GM23248 (cell line): ENCODE results near the gene CACNA1C. TPM values are rescaled to one million over a fixed set of nuclear protein-coding genes. Genes with fewer than 3 reads are reported as not detected.

Experiments
- DNase-seq: peaks from one replicate; pipeline ENCODE4 v3.0.0-alpha.2; 2015
- H2AFZ ChIP-seq: fragments of 200-600 bp; sonication (generic); 2 replicates; pipeline ENCODE4 v1.6.1; 2016; ENCODE audit warnings: antibody characterized with exemption
- H3F3A ChIP-seq: fragments of 200-600 bp; sonication (generic); 2 replicates; pipeline ENCODE4 v1.6.1; 2016; ENCODE audit warnings: mild to moderate bottlenecking, antibody characterized with exemption, mixed run types; ENCODE audit not compliant: insufficient read depth
- H3K27ac ChIP-seq: fragments of 200-600 bp; sonication (generic); 2 replicates; pipeline ENCODE4 v1.5.1; 2016; ENCODE audit warnings: mild to moderate bottlenecking
- H3K27me3 ChIP-seq: fragments of 200-600 bp; sonication (generic); replicated peaks from 2 replicates; pipeline ENCODE4 v1.6.1; 2016; ENCODE audit warnings: mild to moderate bottlenecking; ENCODE audit not compliant: insufficient read depth
- H3K36me3 ChIP-seq: fragments of 200-600 bp; sonication (generic); 2 replicates; pipeline ENCODE4 v1.6.1; 2016; ENCODE audit warnings: low read depth, mild to moderate bottlenecking
- H3K4me1 ChIP-seq: fragments of 200-600 bp; sonication (generic); 2 replicates; pipeline ENCODE4 v1.6.1; 2016; ENCODE audit warnings: mild to moderate bottlenecking; ENCODE audit not compliant: insufficient read depth
- H3K4me2 ChIP-seq: fragments of 200-600 bp; sonication (generic); one replicate; pipeline ENCODE4 v1.6.1; 2016; ENCODE audit warnings: mild to moderate bottlenecking; ENCODE audit not compliant: unreplicated experiment
- H3K4me3 ChIP-seq: fragments of 200-600 bp; sonication (generic); 2 replicates; pipeline ENCODE4 v1.5.1; 2016; ENCODE audit warnings: mild to moderate bottlenecking
- H3K79me2 ChIP-seq: fragments of 200-600 bp; sonication (generic); 2 replicates; pipeline ENCODE4 v1.6.1; 2016; ENCODE audit warnings: mild to moderate bottlenecking; ENCODE audit not compliant: insufficient read depth
- H3K9ac ChIP-seq: fragments of 200-600 bp; sonication (generic); 2 replicates; pipeline ENCODE4 v1.6.1; 2016; ENCODE audit warnings: mild to moderate bottlenecking
- H3K9me2 ChIP-seq: fragments of 200-600 bp; sonication (generic); 2 replicates; pipeline ENCODE4 v1.6.1; 2016; ENCODE audit warnings: mixed run types, mild to moderate bottlenecking, moderate library complexity; ENCODE audit not compliant: insufficient read depth
- H3K9me3 ChIP-seq: fragments of 200-600 bp; sonication (generic); one replicate; pipeline ENCODE4 v1.6.1; 2017; ENCODE audit warnings: low read depth
- H4K20me1 ChIP-seq: fragments of 200-600 bp; sonication (generic); 2 replicates; pipeline ENCODE4 v1.6.0; 2016; ENCODE audit not compliant: insufficient read depth
- EZH2 ChIP-seq: fragments of 200-600 bp; sonication (generic); IDR thresholded peaks from 2 replicates; pipeline ENCODE4 v1.6.1; 2018; ENCODE audit warnings: antibody characterized with exemption, mild to moderate bottlenecking; ENCODE audit not compliant: insufficient read depth, poor library complexity, severe bottlenecking
- EZH2phosphoT487 ChIP-seq: fragments of 200-600 bp; sonication (generic); IDR thresholded peaks from 2 replicates; pipeline ENCODE4 v1.6.1; 2018; ENCODE audit warnings: antibody characterized with exemption, moderate library complexity, mild to moderate bottlenecking, low read depth; ENCODE audit not compliant: insufficient read depth
- WGBS, 2 experiments: methylation state at CpG; one replicate each; pipeline ENCODE4 v1.1.6; 2015 to 2017; ENCODE audit warnings: low lambda C conversion rate in 2 of 2, low coverage in 1 of 2; ENCODE audit errors: missing lambda C conversion rate in 2 of 2; 5-methylcytosine and 5-hydroxymethylcytosine counted together
- in situ Hi-C: fragments of 300-500 bp; cut with MboI; formaldehyde crosslinking; loops from 2 replicates; pipeline ENCODE4 v1.15.0; 2020
- polyA plus RNA-seq: library from polyadenylated mRNA; unstranded; fragments of >200 nt; fragmentation: Nextera tagmentation; extraction: Ambion mirVana; gene quantifications from 2 replicates; pipeline ENCODE4 v1.2.1, GENCODE V29; 2016
- total RNA-seq: library from RNA; depleted of rRNA; stranded (reverse); fragments of >200 nt; shearing (Covaris generic); gene quantifications from 2 replicates; pipeline ENCODE4 v1.2.3, GENCODE V29; 2014

The CACNA1C gene
- total and polyA plus RNA-seq, 2 experiments from 2014 or later, result 4.9 to 11.5 TPM

DNA sequence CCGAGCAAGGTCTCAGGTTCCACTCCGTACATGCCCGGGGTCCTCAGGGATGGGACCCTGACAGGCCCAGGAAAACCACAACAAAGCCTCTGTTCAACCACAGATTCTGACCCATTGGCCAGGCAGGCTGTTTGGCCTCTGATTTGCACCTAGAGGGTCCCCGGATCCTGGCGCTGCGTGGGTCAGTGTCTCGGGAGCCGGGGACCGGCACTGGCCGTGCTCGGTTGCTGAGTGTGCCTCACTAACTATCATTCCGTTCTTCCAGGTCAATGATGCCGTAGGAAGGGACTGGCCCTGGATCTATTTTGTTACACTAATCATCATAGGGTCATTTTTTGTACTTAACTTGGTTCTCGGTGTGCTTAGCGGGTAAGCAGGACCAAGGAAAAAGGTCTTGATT lies 451.8 kb downstream of the CACNA1C start:
- Histone ChIP-seq H3K9me2 (no peaks in the 10 kb centered on the region), H3K27me3 (no peaks in the 10 kb centered on the region), H3F3A (no peaks in the 10 kb centered on the region), H3K4me1 (no peaks in the 10 kb centered on the region), H3K9ac (no peak overlapping the region), H3K9me3 (no peaks in the 10 kb centered on the region), H3K79me2 (no peaks in the 10 kb centered on the region), H4K20me1 (no peaks in the 10 kb centered on the region), H3K27ac (no peak overlapping the region), H3K36me3 (no peaks in the 10 kb centered on the region), H3K4me2 (no peak overlapping the region), H2AFZ (no peak overlapping the region), H3K4me3 (no peak overlapping the region)
- in situ Hi-C loops, result no loop called here
- TF ChIP-seq EZH2phosphoT487 (no peak), EZH2 (no peak)
- 94 to 95% methylated on average over 15 of the region's 15 CpGs for WGBS, 2 experiments
- DNase-seq, result no peak

DNA sequence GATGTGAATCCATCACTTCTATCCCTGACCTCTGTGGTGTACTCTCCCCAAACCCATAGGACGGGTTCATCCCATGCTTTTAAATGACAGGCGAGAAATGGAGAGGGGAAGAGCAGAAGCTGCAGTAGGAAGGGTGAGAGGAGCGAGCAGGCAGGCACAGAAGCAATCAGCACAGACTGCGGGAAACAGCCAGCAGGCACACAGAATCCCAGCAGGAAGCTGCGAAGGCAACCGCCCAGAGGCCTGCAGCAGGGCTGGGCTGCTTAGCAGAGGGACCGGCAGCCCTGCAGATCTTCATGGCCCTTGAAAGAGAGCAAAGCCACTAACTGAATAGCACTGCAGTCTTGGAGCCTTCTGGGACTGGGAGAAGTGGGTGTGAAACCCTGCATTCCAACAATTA lies 455.0 kb downstream of the CACNA1C start:
- H3K79me2 ChIP-seq, result no peaks in the 10 kb centered on the region
- in situ Hi-C loops, result no loop called here
- 71 to 76% methylated on average over 7 of the region's 7 CpGs for WGBS, 2 experiments
- H3K36me3 ChIP-seq, result no peaks in the 10 kb centered on the region
- no peaks in the 10 kb centered on the region for H4K20me1 ChIP-seq
- no peaks in the 10 kb centered on the region for H3K9me2 ChIP-seq
- no peak overlapping the region for H3K4me2 ChIP-seq
- no peaks in the 10 kb centered on the region for H3K9me3 ChIP-seq
- no peak overlapping the region for H3K9ac ChIP-seq
- no peak overlapping the region for H3K4me3 ChIP-seq
- H3K27me3 ChIP-seq, result no peaks in the 10 kb centered on the region
- no peaks in the 10 kb centered on the region for H3F3A ChIP-seq
- no peak for DNase-seq
- H2AFZ ChIP-seq, result no peak overlapping the region
- H3K27ac ChIP-seq, result no peak overlapping the region
- TF ChIP-seq EZH2phosphoT487 (no peak), EZH2 (no peak)
- no peaks in the 10 kb centered on the region for H3K4me1 ChIP-seq

DNA sequence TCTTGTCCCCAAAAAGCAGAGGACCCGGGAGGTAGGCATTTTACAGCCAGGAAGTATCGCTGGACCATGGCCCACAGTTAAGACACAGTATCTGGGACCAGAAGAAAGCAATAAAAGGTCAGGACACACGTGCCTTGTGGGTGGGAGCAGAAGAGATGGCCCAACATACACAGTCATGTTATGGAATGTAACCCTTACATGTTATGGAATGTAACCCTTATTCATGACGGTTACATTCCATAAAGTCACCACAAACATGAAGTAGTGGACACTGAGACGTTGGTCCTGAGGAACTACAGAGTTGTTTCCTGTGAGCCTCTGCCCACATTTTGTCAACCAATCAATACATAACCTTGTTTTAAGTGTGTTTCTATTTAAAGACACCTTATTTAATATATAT lies 456.4 kb downstream of the CACNA1C start:
- no peak for DNase-seq
- no peaks in the 10 kb centered on the region for H3K27me3 ChIP-seq
- H3K9ac ChIP-seq, result no peak overlapping the region
- H3K9me2 ChIP-seq, result no peaks in the 10 kb centered on the region
- no peaks in the 10 kb centered on the region for H3K4me1 ChIP-seq
- H4K20me1 ChIP-seq, result no peaks in the 10 kb centered on the region
- no peak overlapping the region for H2AFZ ChIP-seq
- H3K4me3 ChIP-seq, result no peak overlapping the region
- no peak for TF ChIP-seq EZH2phosphoT487
- H3F3A ChIP-seq, result no peaks in the 10 kb centered on the region
- H3K9me3 ChIP-seq, result no peaks in the 10 kb centered on the region
- H3K27ac ChIP-seq, result no peak overlapping the region
- 88 to 96% methylated on average over 5 of the region's 5 CpGs for WGBS, 2 experiments
- H3K36me3 ChIP-seq, result no peaks in the 10 kb centered on the region
- H3K4me2 ChIP-seq, result no peak overlapping the region
- in situ Hi-C loops, result no loop called here
- no peaks in the 10 kb centered on the region for H3K79me2 ChIP-seq

DNA sequence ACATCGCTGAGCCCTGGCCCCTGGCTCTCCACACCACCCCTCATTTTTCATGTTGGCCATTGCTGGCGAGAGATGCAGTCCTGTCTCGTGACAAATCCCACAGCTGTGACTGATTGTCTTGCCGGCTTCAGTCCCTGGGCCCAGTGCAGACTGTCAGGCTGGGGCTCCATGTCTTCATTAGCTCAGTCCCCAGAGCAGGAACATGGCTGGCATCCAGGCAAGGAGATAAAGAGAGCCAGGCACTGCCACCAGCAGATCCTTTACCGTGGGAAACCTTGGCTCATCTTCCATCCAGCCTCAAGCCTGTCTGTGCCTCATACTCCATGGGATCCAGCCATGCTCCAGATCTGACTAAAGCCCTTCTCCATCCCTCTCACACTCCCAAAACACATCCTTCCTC lies 457.3 kb downstream of the CACNA1C start:
- Histone ChIP-seq H4K20me1 (no peaks in the 10 kb centered on the region), H3K9ac (no peak overlapping the region), H3K9me2 (no peaks in the 10 kb centered on the region), H3K27me3 (no peaks in the 10 kb centered on the region), H3K79me2 (no peaks in the 10 kb centered on the region), H2AFZ (no peak overlapping the region), H3K4me1 (no peaks in the 10 kb centered on the region), H3F3A (no peaks in the 10 kb centered on the region), H3K4me2 (no peak overlapping the region), H3K27ac (no peak overlapping the region), H3K4me3 (no peak overlapping the region), H3K9me3 (no peaks in the 10 kb centered on the region), H3K36me3 (no peaks in the 10 kb centered on the region)
- no peak for DNase-seq
- TF ChIP-seq EZH2 (no peak), EZH2phosphoT487 (no peak)
- in situ Hi-C loops, result no loop called here
- WGBS, 2 experiments, result 68 to 72% methylated on average over 5 of the region's 5 CpGs
